Keratinocyte (primary cell): ENCODE results near the gene KCNG2. TPM values are rescaled to one million over a fixed set of nuclear protein-coding genes. Genes with fewer than 3 reads are reported as not detected.

ENCODE experiments used
- DNase-seq: peaks from one replicate; pipeline ENCODE4 v3.0.0-alpha.2; 2011; ENCODE audit warnings: low read depth, missing footprints, low spot score
- FAIRE-seq: peaks from 2 replicates; lab custom pipeline; 2011; peaks lifted over from hg19 to GRCh38; lab: Jason Lieb, UNC
- H2AFZ ChIP-seq: 2 replicates; pipeline ENCODE4 v1.6.0; 2012; ENCODE audit warnings: low read length, control low read depth, inconsistent platforms; ENCODE audit not compliant: control insufficient read depth
- H3K27ac ChIP-seq: 2 replicates; pipeline ENCODE4 v1.5.1; 2011; ENCODE audit warnings: low read length; ENCODE audit not compliant: control insufficient read depth, insufficient read depth
- H3K27me3 ChIP-seq: 3 replicates; pipeline ENCODE4 v1.6.0; 2011; ENCODE audit warnings: low read length; ENCODE audit not compliant: control insufficient read depth, insufficient read depth; ENCODE audit errors: extremely low read depth
- H3K36me3 ChIP-seq, 2 experiments: 2 replicates in 1 of 2; 3 replicates in 1 of 2; pipeline ENCODE4 v1.5.1; 2011; ENCODE audit warnings: low read length in 2 of 2, mild to moderate bottlenecking in 1 of 2; ENCODE audit not compliant: control insufficient read depth in 2 of 2, insufficient read depth in 2 of 2; ENCODE audit errors: extremely low read depth in 1 of 2
- H3K4me1 ChIP-seq: 3 replicates; pipeline ENCODE4 v1.5.1; 2011; ENCODE audit warnings: low read length; ENCODE audit not compliant: control insufficient read depth, insufficient read depth; ENCODE audit errors: extremely low read depth
- H3K4me2 ChIP-seq: 3 replicates; pipeline ENCODE4 v1.6.0; 2011; ENCODE audit warnings: low read depth, low read length; ENCODE audit not compliant: control insufficient read depth, insufficient read depth; ENCODE audit errors: extremely low read depth
- H3K4me3 ChIP-seq, 3 experiments: fragments of 200-600 bp in 1 of 3; sonication (generic) in 1 of 3; 2 replicates in 2 of 3; 3 replicates in 1 of 3; pipeline ENCODE4 v1.5.1; 2011 to 2016; ENCODE audit warnings: low read length in 3 of 3, mild to moderate bottlenecking in 3 of 3, control low read depth in 2 of 3, inconsistent platforms in 1 of 3, low read depth in 1 of 3, mixed read lengths in 1 of 3, mixed run types in 1 of 3, moderate library complexity in 1 of 3; ENCODE audit not compliant: control insufficient read depth in 2 of 3, insufficient read depth in 2 of 3; ENCODE audit errors: extremely low read depth in 1 of 3
- H3K79me2 ChIP-seq: 2 replicates; pipeline ENCODE4 v1.6.0; 2012; ENCODE audit warnings: low read length; ENCODE audit not compliant: control insufficient read depth, insufficient read depth
- H3K9ac ChIP-seq: 3 replicates; pipeline ENCODE4 v1.6.0; 2011; ENCODE audit warnings: low read length; ENCODE audit not compliant: control insufficient read depth, insufficient read depth; ENCODE audit errors: extremely low read depth
- H3K9me1 ChIP-seq: 3 replicates; pipeline ENCODE4 v1.6.0; 2011; ENCODE audit warnings: low read length; ENCODE audit not compliant: control insufficient read depth, insufficient read depth; ENCODE audit errors: extremely low read depth
- H3K9me3 ChIP-seq: 2 replicates; pipeline ENCODE4 v1.5.1; 2012; ENCODE audit warnings: low read depth, low read length; ENCODE audit not compliant: control insufficient read depth
- H4K20me1 ChIP-seq: 3 replicates; pipeline ENCODE4 v1.6.0; 2011; ENCODE audit warnings: low read length; ENCODE audit not compliant: control insufficient read depth, insufficient read depth; ENCODE audit errors: extremely low read depth
- EZH2 ChIP-seq: IDR thresholded peaks from one replicate; pipeline ENCODE4 v1.6.1; 2012; ENCODE audit warnings: inconsistent platforms, mild to moderate bottlenecking, low read length, moderate library complexity
- dilution Hi-C: fragments of 300-500 bp; cut with MboI; formaldehyde crosslinking; loops from one replicate; pipeline ENCODE4 v1.7.0; 2020; ENCODE audit warnings: low sequenced_read_pairs; ENCODE audit not compliant: extremely low pct_ligation_motif_present
- polyA plus RNA-seq, 5 experiments: library from polyadenylated mRNA; depleted of rRNA in 3 of 5; stranded (reverse) in 3 of 5; stranded (forward) in 1 of 5; unstranded in 1 of 5; fragments of >200 nt; gene quantifications; 1 replicate in 1 of 5; 2 replicates in 3 of 5; 3 replicates in 1 of 5; pipeline versions ENCODE4 v1.2.1 to v1.2.3, GENCODE V29; 2011 to 2012; ENCODE audit warnings: missing spikeins in 2 of 5, low read depth in 1 of 5, low replicate concordance in 1 of 5
- TF ChIP-seq, protein P1 (sequence below), 3 experiments: IDR thresholded peaks in 1 of 3; conservative IDR thresholded peaks in 1 of 3; optimal IDR thresholded peaks in 1 of 3; 2 replicates in 2 of 3; 3 replicates in 1 of 3; pipeline versions ENCODE3 to v1.5.1; 2011; ENCODE audit warnings: low read length in 3 of 3, mild to moderate bottlenecking in 3 of 3, moderate library complexity in 2 of 3, control low read depth in 1 of 3, inconsistent platforms in 1 of 3; ENCODE audit not compliant: insufficient read depth in 2 of 3; ENCODE audit errors: extremely low read depth in 1 of 3

The KCNG2 gene
- polyA plus RNA-seq, 1 donor (not counting 4 experiments of a cell fraction or from before 2014, with no cell fraction given), result not detected

DNA sequence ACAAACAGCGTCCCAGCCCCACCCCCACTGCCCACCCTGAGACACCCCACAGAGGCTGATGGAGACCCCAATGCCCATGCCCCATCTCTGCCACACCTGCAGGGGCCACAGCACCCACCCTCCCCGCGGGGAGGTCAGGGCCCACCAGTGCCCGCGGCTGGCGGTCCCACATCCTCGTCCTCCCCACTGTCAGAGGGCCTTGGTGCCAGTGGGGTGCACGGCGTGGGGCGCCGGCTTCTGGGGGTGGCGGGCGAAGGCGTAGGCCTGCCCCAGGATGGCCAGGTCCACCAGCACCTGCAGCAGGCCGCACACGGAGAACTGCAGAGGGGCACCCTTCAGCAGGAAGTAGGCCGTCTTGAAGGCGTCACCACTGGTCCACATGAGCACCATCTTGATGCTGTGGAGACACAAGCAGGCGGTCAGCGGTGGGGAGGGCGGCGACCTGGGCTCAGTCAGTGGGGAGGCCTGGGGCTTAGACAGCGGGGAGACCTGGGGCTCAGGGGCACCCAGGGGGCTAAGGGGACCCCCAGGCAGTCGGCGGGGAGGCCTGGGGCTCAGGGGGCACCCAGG, 106.1 kb downstream of the KCNG2 start:
- Histone ChIP-seq H3K4me3 (no peak overlapping the region), H4K20me1 (no peaks in the 10 kb centered on the region), H3K4me1 (peaks cover 8% of the 10 kb centered on the region), H2AFZ (no peak overlapping the region), H3K9me1 (no peaks in the 10 kb centered on the region), H3K36me3 (peaks cover 9 to 10% of the 10 kb centered on the region in 2 experiments), H3K4me2 (no peak overlapping the region), H3K79me2 (no peaks in the 10 kb centered on the region), H3K27me3 (no peaks in the 10 kb centered on the region), H3K9ac (no peak overlapping the region), H3K9me3 (peaks cover 8% of the 10 kb centered on the region), H3K27ac (no peak overlapping the region)
- TF ChIP-seq, protein P1, sequence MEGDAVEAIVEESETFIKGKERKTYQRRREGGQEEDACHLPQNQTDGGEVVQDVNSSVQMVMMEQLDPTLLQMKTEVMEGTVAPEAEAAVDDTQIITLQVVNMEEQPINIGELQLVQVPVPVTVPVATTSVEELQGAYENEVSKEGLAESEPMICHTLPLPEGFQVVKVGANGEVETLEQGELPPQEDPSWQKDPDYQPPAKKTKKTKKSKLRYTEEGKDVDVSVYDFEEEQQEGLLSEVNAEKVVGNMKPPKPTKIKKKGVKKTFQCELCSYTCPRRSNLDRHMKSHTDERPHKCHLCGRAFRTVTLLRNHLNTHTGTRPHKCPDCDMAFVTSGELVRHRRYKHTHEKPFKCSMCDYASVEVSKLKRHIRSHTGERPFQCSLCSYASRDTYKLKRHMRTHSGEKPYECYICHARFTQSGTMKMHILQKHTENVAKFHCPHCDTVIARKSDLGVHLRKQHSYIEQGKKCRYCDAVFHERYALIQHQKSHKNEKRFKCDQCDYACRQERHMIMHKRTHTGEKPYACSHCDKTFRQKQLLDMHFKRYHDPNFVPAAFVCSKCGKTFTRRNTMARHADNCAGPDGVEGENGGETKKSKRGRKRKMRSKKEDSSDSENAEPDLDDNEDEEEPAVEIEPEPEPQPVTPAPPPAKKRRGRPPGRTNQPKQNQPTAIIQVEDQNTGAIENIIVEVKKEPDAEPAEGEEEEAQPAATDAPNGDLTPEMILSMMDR (optimal IDR thresholded peaks at IDR 0.05 in 1 of 3, IDR thresholded peaks at IDR 0.05 in 1 of 3, conservative IDR thresholded peaks at IDR 0.05 in 1 of 3; ENCODE audit: extremely low read depth in 1 of 3, insufficient read depth in 2 of 3, low read length in 3 of 3), result no peak
- TF ChIP-seq EZH2, result no peak
- DNase-seq (no peak), FAIRE-seq (no peak)
- dilution Hi-C loops, result no loop called here

DNA sequence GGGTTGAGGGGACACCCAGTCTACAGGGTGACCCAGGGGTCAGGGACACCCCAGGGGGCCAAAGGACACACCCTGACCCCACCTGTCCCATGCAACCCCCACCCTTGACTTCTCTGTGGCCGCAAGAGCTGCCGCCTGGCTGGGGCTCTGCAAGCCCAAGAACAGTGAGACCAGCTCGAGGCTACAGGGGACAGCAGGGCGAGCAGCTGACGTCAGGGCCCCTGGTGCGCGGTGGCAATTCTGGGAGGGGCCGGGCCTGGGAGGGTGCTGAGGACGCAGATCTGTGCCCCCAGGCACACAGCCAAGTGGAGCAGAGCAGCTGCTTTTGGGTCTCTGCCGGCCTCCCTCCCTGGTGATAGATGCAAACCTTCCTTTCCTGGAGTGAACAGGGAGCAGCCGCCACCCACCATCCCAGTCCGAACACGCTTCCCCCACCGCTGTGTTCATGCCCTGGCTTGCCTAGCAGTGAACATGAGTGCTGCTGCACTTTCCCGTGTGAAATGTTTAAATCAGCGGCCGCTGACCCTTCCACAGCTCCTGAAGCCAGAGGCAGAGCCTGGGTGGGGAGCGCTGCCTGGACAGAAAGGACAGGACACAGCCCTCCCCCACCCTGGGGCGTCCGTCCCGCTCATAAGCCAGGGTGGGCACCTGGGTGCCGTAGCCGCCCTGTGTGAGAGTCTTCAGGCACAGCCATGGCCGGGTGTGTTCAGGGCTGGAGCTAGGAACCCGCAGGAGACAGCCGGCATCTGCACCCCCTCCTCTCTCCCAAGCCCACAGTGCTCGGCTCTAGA, 106.8 kb downstream of the KCNG2 start:
- H3K9ac ChIP-seq, result peak overlapping the region; percentile 15
- no peaks in the 10 kb centered on the region for H3K9me1 ChIP-seq
- H3K27me3 ChIP-seq, result no peaks in the 10 kb centered on the region
- H3K27ac ChIP-seq, result peak overlapping the region; percentile 40
- peak overlapping the region in 2 of 3 experiments; percentile 25 to 34 for H3K4me3 ChIP-seq
- peak; percentile 19 for DNase-seq
- no peak overlapping the region for H2AFZ ChIP-seq
- H4K20me1 ChIP-seq, result no peaks in the 10 kb centered on the region
- H3K79me2 ChIP-seq, result no peaks in the 10 kb centered on the region
- dilution Hi-C loops, result no loop called here
- FAIRE-seq, result peak; percentile 86
- TF ChIP-seq, protein P1 (optimal IDR thresholded peaks at IDR 0.05 in 1 of 3, IDR thresholded peaks at IDR 0.05 in 1 of 3, conservative IDR thresholded peaks at IDR 0.05 in 1 of 3; ENCODE audit: extremely low read depth in 1 of 3, insufficient read depth in 2 of 3, low read length in 3 of 3), result no peak
- no peak for TF ChIP-seq EZH2
- H3K4me1 ChIP-seq, result peaks cover 8% of the 10 kb centered on the region
- peak overlapping the region; percentile 64 for H3K4me2 ChIP-seq
- H3K9me3 ChIP-seq, result peaks cover 2% of the 10 kb centered on the region
- peaks cover 9 to 13% of the 10 kb centered on the region in 2 experiments for H3K36me3 ChIP-seq
